ENCODE results near the gene TPO. TPM values are rescaled to one million over a fixed set of nuclear protein-coding genes. Genes with fewer than 3 reads are reported as not detected.

The TPO gene
- total RNA-seq, 1 donor from 2014 or later, result 52.5 TPM

- intact Hi-C loops (cut with DNase I), result loop anchor here (1.0 to 5.0 kb wide), 3 partner anchors 36 to 160 kb away; no protein-coding TSS in a partner anchor
- no peaks in the 10 kb centered on the region for H3K9me3 ChIP-seq
- H3K4me3 ChIP-seq, result peak overlapping the region in 1 of 2 donors; percentile 36
- no peak for TF ChIP-seq CTCF (IDR thresholded peaks at IDR 0.05)
- no peaks in the 10 kb centered on the region for H3K27me3 ChIP-seq
- H3K36me3 ChIP-seq, result no peaks in the 10 kb centered on the region
- H3K4me1 ChIP-seq, result peaks cover 0 to 9% of the 10 kb centered on the region in 2 donors
- peak overlapping the region in 1 of 2 donors; percentile 33 for H3K27ac ChIP-seq
- peak in 1 of 2 donors; percentile 65 for DNase-seq (ENCODE audit: low spot score in 2 of 2)
These were observed 178.2 kb downstream of the TPO start for GRCh38 chr2:1591461-1591770.
